MCF 10A (cell line): ENCODE results near the gene ASCC1. TPM values are rescaled to one million over a fixed set of nuclear protein-coding genes. Genes with fewer than 3 reads are reported as not detected.

Source experiments
- BruUV-seq: library from RNA; stranded (reverse); fragments of 400-500 nt; replicated peaks from 2 replicates; lab custom pipeline; 2021; lab: Mats Ljungman, UMichigan
- CTCF ChIA-PET: fragments of 300-600 bp; sonication (Branson Sonifier 250); formaldehyde crosslinking; extraction: SDS; loops from one replicate; lab custom pipeline; 2021; ENCODE audit warnings: antibody characterized with exemption, inconsistent platforms; lab: Yijun Ruan, JAX
- POLR2A ChIA-PET: fragments of 300-600, 350-650 bp; sonication (Branson Sonifier 250); formaldehyde crosslinking; extraction: SDS; loops from one replicate; lab custom pipeline; 2020; ENCODE audit warnings: antibody characterized with exemption, inconsistent platforms; lab: Yijun Ruan, JAX
- DNase-seq: peaks from one replicate; pipeline ENCODE4 v3.0.0-alpha.2; 2018; ENCODE audit not compliant: unreplicated experiment
- H3K27ac Mint-ChIP-seq: one replicate; pipeline ENCODE4 v1.8.0; 2022; ENCODE audit warnings: mild to moderate bottlenecking, low read depth, mixed read lengths; ENCODE audit not compliant: unreplicated experiment
- H3K27me3 Mint-ChIP-seq: one replicate; pipeline ENCODE4 v1.8.0; 2022; ENCODE audit warnings: mixed read lengths; ENCODE audit not compliant: insufficient read depth, unreplicated experiment
- H3K36me3 Mint-ChIP-seq: one replicate; pipeline ENCODE4 v1.8.0; 2022; ENCODE audit warnings: mild to moderate bottlenecking, moderate library complexity, mixed read lengths; ENCODE audit not compliant: insufficient read depth, unreplicated experiment
- H3K4me1 Mint-ChIP-seq: one replicate; pipeline ENCODE4 v1.8.0; 2022; ENCODE audit warnings: mixed read lengths; ENCODE audit not compliant: insufficient read depth, unreplicated experiment
- H3K4me3 Mint-ChIP-seq: one replicate; pipeline ENCODE4 v1.8.0; 2022; ENCODE audit warnings: mild to moderate bottlenecking, moderate library complexity, mixed read lengths; ENCODE audit not compliant: unreplicated experiment
- H3K9me3 Mint-ChIP-seq: one replicate; pipeline ENCODE4 v1.8.0; 2022; ENCODE audit warnings: mixed read lengths; ENCODE audit not compliant: unreplicated experiment
- intact Hi-C: fragments of 100-400 bp; cut with micrococcal nuclease; formaldehyde crosslinking; loops from 2 replicates; pipeline ENCODE4 v1.14.1; 2022
- total RNA-seq: library from RNA; stranded (reverse); gene quantifications from 2 replicates; pipeline ENCODE4 v1.2.3, GENCODE V29; 2022
- TF ChIP-seq, protein P1 (sequence below): fragments of 200-600 bp; IDR thresholded peaks from one replicate; pipeline ENCODE4 v1.8.0; 2022; ENCODE audit warnings: antibody characterized with exemption, mild to moderate bottlenecking; ENCODE audit not compliant: unreplicated experiment

ASCC1 gene
- total RNA-seq, 1 experiment from 2014 or later: 26.3 TPM

GRCh38 chr10:72049472-72049871 lies 166.6 kb downstream of the ASCC1 start:
- BruUV-seq: no TSS peak
- Mint-ChIP-seq H3K36me3 (peaks cover 4% of the 10 kb centered on the region), H3K9me3 (no peaks in the 10 kb centered on the region), H3K4me3 (no peak overlapping the region), H3K27me3 (no peaks in the 10 kb centered on the region), H3K4me1 (peaks cover 9% of the 10 kb centered on the region), H3K27ac (no peak overlapping the region)
- intact Hi-C loops: loop anchor here (2.0 to 10.0 kb wide), 3 partner anchors 173 to 735 kb away; partner anchors contain the start of genes DDIT4 and SLC29A3
- POLR2A ChIA-PET: interaction anchor here (0.8 to 3.0 kb wide), 4 partner anchors 93 to 286 kb away, joined by 3 to 17 read pairs (median 4); no protein-coding TSS in a partner anchor
- no peak for DNase-seq
- CTCF ChIA-PET: interaction anchor here (0.6 to 7.7 kb wide), 35 partner anchors 11 to 829 kb away, joined by 3 to 95 read pairs (median 5); no protein-coding TSS in a partner anchor
- TF ChIP-seq, protein P1, sequence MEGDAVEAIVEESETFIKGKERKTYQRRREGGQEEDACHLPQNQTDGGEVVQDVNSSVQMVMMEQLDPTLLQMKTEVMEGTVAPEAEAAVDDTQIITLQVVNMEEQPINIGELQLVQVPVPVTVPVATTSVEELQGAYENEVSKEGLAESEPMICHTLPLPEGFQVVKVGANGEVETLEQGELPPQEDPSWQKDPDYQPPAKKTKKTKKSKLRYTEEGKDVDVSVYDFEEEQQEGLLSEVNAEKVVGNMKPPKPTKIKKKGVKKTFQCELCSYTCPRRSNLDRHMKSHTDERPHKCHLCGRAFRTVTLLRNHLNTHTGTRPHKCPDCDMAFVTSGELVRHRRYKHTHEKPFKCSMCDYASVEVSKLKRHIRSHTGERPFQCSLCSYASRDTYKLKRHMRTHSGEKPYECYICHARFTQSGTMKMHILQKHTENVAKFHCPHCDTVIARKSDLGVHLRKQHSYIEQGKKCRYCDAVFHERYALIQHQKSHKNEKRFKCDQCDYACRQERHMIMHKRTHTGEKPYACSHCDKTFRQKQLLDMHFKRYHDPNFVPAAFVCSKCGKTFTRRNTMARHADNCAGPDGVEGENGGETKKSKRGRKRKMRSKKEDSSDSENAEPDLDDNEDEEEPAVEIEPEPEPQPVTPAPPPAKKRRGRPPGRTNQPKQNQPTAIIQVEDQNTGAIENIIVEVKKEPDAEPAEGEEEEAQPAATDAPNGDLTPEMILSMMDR: no peak

DNA sequence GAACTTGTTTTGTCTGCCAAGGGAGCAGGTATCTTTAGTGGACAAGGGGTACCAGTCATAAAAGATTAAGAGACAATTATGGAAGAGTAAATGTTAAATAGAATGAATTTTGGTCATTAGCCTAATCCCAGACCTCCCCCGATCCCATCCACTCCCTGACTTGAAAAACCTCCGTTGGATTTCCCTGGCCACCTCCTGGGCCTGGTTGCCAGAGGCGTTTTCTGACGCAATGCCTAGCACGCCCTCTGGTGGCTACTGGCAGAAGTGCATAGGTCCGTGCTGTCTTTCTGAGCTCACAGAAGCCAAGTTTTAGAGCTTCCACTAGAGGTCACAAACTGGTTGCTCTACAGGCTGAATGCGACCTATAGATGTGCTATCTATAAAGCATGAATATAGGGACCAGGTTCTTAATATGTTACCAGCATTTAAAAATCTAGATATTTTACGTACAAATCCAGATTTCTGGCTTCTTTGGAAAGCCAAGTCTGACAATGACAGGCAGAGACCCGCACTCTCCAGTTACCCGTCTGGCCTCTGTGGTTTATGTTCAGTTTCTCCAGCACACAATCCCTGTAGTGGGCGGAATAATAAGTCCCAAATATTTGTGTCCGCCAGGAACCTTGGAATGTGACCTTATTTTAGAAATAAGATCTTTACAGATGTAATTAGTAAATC lies 167.5 kb downstream of the ASCC1 start:
- H3K9me3 Mint-ChIP-seq: no peaks in the 10 kb centered on the region
- BruUV-seq: no TSS peak
- POLR2A ChIA-PET: interaction anchor here (0.8 to 3.0 kb wide), 12 partner anchors 39 to 288 kb away, joined by 3 to 17 read pairs (median 4); no protein-coding TSS in a partner anchor
- H3K27ac Mint-ChIP-seq: peak overlapping the region; percentile 63
- no peaks in the 10 kb centered on the region for H3K27me3 Mint-ChIP-seq
- intact Hi-C loops: loop anchor here (1.0 to 10.0 kb wide), 6 partner anchors 92 to 734 kb away; partner anchors contain the start of genes DDIT4 and SLC29A3
- H3K36me3 Mint-ChIP-seq: peaks cover 4% of the 10 kb centered on the region
- CTCF ChIA-PET: interaction anchor here (0.5 to 7.7 kb wide), 44 partner anchors 9 to 1995 kb away, joined by 3 to 95 read pairs (median 5); no protein-coding TSS in a partner anchor
- H3K4me1 Mint-ChIP-seq: peaks cover 15% of the 10 kb centered on the region
- DNase-seq: peak; percentile 93
- H3K4me3 Mint-ChIP-seq: no peak overlapping the region
- TF ChIP-seq, protein P1: peak; percentile 98

Other genes starting within 250 kb of the ASCC1 start
- gene SPOCK2, start 127.7 kb downstream of the ASCC1 start, total RNA-seq: 1.2 and 1.3 TPM in 2 replicates
- 97.0 and 110 TPM in 2 replicates for gene ANAPC16, start 264 bp downstream of the ASCC1 start, total RNA-seq
- gene DDIT4, start 57.6 kb upstream of the ASCC1 start, total RNA-seq: 698 and 872 TPM in 2 replicates
- 64.7 and 68.1 TPM in 2 replicates for gene DNAJB12, start 138.6 kb upstream of the ASCC1 start, total RNA-seq